Astrocyte of the spinal cord (primary cell): ENCODE results near the gene KLF12.

Experiments used
- DNase-seq: peaks from one replicate; pipeline ENCODE4 v3.0.0; 2011; ENCODE audit warnings: low read depth, low spot score
- H3K4me3 ChIP-seq: 2 replicates; pipeline ENCODE4 v1.5.1; 2011; ENCODE audit warnings: low read depth, mild to moderate bottlenecking, low read length, moderate library complexity
- in situ Hi-C: cut with HindIII; loops from 2 replicates; pipeline ENCODE4 v1.10.0; 2017; ENCODE audit warnings: low sequenced_read_pairs
- TF ChIP-seq, protein P1 (sequence below): IDR thresholded peaks from 2 replicates; pipeline ENCODE4 v1.5.1; 2012; ENCODE audit warnings: low read depth, mild to moderate bottlenecking, low read length, inconsistent platforms

KLF12 gene

GRCh38 chr13:74107598-74107997 is 26.6 kb downstream of the KLF12 start:
- in situ Hi-C loops = no loop called here
- TF ChIP-seq, protein P1, sequence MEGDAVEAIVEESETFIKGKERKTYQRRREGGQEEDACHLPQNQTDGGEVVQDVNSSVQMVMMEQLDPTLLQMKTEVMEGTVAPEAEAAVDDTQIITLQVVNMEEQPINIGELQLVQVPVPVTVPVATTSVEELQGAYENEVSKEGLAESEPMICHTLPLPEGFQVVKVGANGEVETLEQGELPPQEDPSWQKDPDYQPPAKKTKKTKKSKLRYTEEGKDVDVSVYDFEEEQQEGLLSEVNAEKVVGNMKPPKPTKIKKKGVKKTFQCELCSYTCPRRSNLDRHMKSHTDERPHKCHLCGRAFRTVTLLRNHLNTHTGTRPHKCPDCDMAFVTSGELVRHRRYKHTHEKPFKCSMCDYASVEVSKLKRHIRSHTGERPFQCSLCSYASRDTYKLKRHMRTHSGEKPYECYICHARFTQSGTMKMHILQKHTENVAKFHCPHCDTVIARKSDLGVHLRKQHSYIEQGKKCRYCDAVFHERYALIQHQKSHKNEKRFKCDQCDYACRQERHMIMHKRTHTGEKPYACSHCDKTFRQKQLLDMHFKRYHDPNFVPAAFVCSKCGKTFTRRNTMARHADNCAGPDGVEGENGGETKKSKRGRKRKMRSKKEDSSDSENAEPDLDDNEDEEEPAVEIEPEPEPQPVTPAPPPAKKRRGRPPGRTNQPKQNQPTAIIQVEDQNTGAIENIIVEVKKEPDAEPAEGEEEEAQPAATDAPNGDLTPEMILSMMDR = no peak
- no peak overlapping the region for H3K4me3 ChIP-seq
- no peak for DNase-seq

GRCh38 chr13:74105871-74106270 is 28.3 kb downstream of the KLF12 start:
- no peak overlapping the region for H3K4me3 ChIP-seq
- DNase-seq = no peak
- in situ Hi-C loops = no loop called here
- TF ChIP-seq, protein P1 = no peak

DNA sequence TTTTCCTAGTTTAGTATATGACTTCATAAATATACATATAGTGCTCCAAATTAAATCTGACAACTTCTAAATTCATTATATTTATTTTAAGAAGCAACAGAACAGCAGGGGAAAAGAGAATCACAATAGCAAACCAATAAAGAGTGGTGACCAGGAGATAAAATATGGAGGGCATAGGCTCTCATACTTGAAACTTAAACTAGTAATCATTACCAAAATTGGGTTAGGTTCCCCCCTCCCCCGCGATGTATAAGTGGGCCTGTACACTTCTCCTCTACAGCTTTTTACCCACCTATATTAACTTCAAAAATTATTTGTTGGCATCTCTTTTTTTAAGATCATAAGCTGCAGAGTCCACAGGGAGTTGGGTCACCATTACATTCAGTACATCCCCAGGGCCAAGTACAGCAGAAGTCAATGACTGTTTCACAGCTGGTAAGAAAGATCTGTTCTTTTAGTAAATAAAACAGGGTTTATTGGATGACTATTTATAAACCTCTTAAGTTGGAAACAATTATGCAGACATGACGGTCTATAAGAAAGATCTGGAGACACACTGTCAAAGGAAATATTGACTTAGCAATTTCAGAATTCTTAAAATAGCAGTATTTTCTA is 29.4 kb downstream of the KLF12 start:
- DNase-seq = no peak
- H3K4me3 ChIP-seq = no peak overlapping the region
- TF ChIP-seq, protein P1 = no peak
- in situ Hi-C loops = no loop called here

DNA sequence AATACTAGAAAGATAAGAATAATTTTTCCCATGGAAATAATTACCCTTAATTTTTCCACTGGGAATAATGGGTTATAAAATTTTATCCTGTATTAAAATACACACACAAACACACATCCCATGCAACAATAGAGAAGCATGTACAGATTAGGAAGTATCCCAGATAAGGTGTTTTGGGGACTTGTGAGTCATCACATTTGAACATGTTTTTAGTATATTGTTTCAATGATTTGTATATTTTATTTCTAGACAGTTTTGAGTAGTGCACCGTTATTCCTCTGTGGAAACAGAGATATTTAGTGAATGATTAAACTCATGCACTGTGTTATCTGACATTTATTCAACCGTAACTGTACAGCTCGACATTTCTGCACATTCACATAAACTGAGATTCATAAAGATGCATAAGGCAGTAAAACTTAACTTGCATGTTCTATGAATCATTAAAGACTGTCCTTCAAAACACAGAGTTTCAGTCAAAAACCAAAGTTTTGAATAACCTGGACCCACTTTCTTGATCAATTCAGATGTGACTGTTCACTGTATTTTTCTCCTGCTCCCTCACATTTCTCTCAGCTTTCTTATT is 30.1 kb downstream of the KLF12 start:
- TF ChIP-seq, protein P1 = no peak
- no peak overlapping the region for H3K4me3 ChIP-seq
- in situ Hi-C loops = no loop called here
- DNase-seq = no peak

GRCh38 chr13:74103196-74103595 is 31.0 kb downstream of the KLF12 start:
- H3K4me3 ChIP-seq = no peak overlapping the region
- no peak for DNase-seq
- in situ Hi-C loops = no loop called here
- TF ChIP-seq, protein P1 = no peak

GRCh38 chr13:74102691-74103090 is 31.5 kb downstream of the KLF12 start:
- TF ChIP-seq, protein P1 = no peak
- DNase-seq = no peak
- in situ Hi-C loops = no loop called here
- H3K4me3 ChIP-seq = no peak overlapping the region
